RWPE1 (cell line): Measurements from ENCODE around the gene PERM1.

Source experiments
- CTCF ChIA-PET: fragments of 350-600 bp; sonication (Branson Sonifier 250); formaldehyde crosslinking; extraction: SDS; loops from one replicate; lab custom pipeline; 2021; lab: Yijun Ruan, JAX
- POLR2A ChIA-PET: fragments of 400-600 bp; formaldehyde crosslinking; extraction: SDS; loops from one replicate; lab custom pipeline; 2020; ENCODE audit warnings: antibody characterized with exemption; ENCODE audit not compliant: low non-redundant PET; lab: Yijun Ruan, JAX
- DNase-seq: peaks from one replicate; pipeline ENCODE4 v3.0.0; 2012; ENCODE audit warnings: low spot score
- H3K27ac ChIP-seq: fragments of 450-650 bp; 2 replicates; pipeline ENCODE4 v1.5.1; 2017
- TF ChIP-seq, protein P1 (sequence below): fragments of 450-650 bp; conservative IDR thresholded peaks from 2 replicates; pipeline ENCODE4 v1.5.1; 2017; ENCODE audit warnings: low read depth, mild to moderate bottlenecking

The PERM1 gene

DNA sequence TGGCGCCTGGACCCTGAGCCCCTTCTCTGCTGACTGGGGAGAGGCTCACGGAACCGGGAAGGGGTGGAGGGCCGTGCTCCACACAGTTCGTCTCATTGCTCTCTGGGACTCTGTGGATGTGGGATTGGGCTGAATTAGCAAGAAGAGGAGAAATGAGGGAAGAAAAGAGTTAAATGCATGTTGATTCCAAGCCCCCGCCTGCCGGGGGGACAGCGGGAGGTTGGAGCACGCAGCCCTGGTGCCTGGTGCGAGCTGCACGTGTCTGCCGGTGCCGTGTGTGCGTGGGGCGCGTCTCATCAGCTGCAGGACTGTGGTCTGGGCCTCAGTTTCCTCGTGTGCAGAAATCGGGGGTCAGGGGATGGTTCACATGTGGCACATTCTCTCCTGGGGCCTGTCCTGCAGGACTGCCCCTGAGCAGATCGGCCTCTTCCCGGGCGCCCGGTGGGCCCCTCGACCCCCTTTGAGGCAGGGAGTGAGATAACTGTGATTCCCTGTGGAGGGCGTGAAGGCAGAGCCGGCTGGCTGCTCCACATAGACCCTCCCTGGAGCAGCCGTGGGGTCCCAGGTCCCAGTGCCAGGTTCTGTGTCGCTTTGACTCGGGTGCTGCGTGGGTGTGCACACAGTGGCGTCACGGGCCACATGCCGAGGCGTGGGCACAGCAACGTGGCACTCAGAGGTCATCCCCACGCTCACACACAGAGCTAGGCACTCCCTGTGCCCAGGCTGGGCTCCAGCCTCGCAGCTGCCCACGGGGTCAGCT lies 46.7 kb downstream of the PERM1 start:
- CTCF ChIA-PET, result no interaction called here
- DNase-seq, result no peak
- no peak overlapping the region for H3K27ac ChIP-seq
- POLR2A ChIA-PET, result no interaction called here
- TF ChIP-seq, protein P1, sequence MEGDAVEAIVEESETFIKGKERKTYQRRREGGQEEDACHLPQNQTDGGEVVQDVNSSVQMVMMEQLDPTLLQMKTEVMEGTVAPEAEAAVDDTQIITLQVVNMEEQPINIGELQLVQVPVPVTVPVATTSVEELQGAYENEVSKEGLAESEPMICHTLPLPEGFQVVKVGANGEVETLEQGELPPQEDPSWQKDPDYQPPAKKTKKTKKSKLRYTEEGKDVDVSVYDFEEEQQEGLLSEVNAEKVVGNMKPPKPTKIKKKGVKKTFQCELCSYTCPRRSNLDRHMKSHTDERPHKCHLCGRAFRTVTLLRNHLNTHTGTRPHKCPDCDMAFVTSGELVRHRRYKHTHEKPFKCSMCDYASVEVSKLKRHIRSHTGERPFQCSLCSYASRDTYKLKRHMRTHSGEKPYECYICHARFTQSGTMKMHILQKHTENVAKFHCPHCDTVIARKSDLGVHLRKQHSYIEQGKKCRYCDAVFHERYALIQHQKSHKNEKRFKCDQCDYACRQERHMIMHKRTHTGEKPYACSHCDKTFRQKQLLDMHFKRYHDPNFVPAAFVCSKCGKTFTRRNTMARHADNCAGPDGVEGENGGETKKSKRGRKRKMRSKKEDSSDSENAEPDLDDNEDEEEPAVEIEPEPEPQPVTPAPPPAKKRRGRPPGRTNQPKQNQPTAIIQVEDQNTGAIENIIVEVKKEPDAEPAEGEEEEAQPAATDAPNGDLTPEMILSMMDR, result no peak

DNA sequence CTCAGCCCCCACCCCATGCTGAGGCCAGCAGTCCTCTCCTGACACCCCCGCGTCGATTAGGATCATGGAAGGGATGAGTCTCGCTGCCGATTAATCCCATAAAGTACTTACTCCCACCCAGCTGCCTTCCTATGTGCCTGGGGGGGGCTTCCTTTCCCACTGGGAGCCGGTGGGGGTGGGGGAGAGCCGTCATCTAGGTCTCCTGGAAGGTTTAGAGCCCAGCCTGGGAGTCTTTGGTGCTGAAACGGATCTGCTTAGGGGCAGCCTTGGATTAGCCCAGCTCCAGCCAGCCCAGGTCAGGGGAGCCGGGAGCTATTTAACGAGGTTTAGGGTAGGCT lies 48.3 kb downstream of the PERM1 start:
- DNase-seq, result no peak
- TF ChIP-seq, protein P1, result no peak
- ChIA-PET CTCF (interaction anchor here (0.6 kb wide), 1 partner anchor 29 kb away, joined by 3 read pairs; no protein-coding TSS in a partner anchor), POLR2A (no interaction called here)
- no peak overlapping the region for H3K27ac ChIP-seq

DNA sequence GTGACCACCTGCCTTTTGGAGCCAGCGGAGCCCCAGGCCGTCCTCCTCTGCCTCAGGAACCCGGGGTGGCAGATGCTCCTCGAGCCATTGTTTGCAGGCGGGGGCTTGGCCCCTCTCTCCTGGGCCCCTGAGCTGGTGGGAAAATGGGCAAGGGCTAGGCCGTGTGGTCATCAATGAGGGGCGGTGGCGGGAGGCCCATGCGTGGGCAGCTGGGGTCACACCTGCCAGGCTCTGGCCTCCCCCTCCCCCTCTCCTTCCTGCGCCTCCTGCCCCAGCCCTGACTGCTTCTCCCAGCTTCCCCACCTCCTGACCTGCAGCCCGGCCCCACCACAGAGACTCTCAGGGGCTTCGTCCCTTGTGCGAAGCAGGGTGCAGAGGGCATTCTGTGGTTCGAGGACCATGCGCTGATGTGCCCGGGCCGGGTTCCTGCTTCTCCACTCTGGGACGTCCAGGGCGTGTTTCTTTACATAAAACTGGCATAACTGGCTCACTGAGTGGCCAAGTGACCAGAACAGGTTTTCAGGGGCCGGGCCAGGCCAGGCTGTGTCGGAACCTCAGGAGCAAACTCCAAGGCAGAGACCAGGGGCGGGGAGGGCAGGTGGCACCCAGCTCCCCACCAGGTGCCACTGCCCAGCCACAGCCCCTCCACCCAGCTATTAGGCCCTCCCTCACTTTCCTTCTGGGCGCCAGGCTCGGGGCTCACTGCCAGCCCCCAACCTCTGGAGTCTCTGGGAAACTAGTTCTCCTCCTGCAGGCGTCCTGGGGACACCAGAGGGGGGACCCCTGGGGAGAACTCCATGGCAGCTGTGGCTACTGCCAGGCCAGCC lies 48.9 kb downstream of the PERM1 start:
- CTCF ChIA-PET, result interaction anchor here (0.6 kb wide), 1 partner anchor 28 kb away, joined by 3 read pairs; no protein-coding TSS in a partner anchor
- TF ChIP-seq, protein P1, result no peak
- H3K27ac ChIP-seq, result no peak overlapping the region
- POLR2A ChIA-PET, result no interaction called here
- DNase-seq, result no peak

DNA sequence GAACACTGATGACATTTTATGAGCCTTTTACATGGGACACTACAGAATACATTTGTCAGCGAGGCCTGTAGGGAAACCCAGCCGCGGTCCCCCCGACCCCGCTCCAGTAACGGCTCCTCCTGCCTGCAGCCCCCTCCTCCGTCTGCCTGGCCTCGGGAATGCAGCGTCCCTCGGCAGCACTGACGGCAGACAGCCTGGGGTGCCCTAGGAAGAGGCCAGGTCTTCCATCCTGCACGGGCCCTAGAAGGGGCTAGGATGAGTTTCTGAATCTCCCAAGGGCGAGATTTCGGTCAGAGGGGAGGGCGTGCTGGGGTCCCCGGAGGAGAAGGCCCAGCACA lies 49.8 kb downstream of the PERM1 start:
- CTCF ChIA-PET, result interaction anchor here (1.0 kb wide), 1 partner anchor 12 kb away, joined by 3 read pairs; no protein-coding TSS in a partner anchor
- TF ChIP-seq, protein P1, result no peak
- 0 out of 2 replicates have a peak overlapping the region, but pooled peaks have one; percentile 5 for H3K27ac ChIP-seq
- no peak for DNase-seq
- POLR2A ChIA-PET, result no interaction called here

DNA sequence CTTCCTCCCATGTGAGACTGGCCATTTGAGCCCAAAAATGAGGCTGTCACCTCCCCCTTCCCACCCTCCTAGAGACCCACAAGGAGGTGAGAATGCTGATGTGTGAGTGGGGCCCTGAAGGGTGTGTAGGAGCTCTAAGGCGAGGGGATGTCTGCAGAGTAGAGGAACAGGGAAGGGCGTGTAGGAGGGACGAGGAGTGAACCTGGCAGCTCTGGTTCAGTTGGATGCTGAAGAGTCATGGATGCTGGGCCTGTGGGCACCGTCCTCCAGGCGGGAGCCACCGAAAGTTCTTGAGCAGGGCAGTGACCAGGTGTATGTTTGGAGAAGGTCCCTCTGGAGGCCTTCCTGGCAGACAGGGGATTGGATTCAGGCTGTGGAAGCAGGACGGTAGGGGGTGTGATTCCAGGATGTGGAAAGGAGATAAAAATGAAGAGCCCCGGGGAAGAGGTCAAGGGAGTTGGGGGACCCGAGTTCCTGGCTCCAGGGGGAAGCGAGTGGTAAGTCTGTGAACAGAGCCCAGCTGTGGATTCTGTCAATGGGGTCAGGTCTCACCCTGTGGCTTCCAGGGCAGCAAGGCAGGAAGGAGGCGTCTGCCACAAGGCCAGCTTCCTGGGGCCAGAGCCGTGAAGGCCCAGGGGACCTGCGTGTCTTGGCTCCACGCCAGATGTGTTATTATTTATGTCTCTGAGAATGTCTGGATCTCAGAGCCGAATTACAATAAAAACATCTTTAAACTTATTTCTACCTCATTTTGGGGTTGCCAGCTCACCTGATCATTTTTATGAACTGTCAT lies 50.3 kb downstream of the PERM1 start:
- TF ChIP-seq, protein P1, result no peak
- POLR2A ChIA-PET, result no interaction called here
- no peak for DNase-seq
- no peak overlapping the region for H3K27ac ChIP-seq
- CTCF ChIA-PET, result interaction anchor here (1.0 kb wide), 1 partner anchor 11 kb away, joined by 3 read pairs; no protein-coding TSS in a partner anchor
